ENCODE results near the gene GPC6.

GPC6 gene

GRCh38 chr13:93620181-93620765 is 393.7 kb downstream of the GPC6 start:
- no peaks in the 10 kb centered on the region for H3K36me3 ChIP-seq (ENCODE audit: low read length)
- no peaks in the 10 kb centered on the region for H3K79me2 ChIP-seq (ENCODE audit: insufficient read depth, low read length)
- no peak overlapping the region for H3K4me2 ChIP-seq (ENCODE audit: low read depth, low read length, poor library complexity, severe bottlenecking)
- no peak overlapping the region for H3K27ac ChIP-seq (ENCODE audit: low read depth, low read length)
- no peak overlapping the region for H3K9ac ChIP-seq (ENCODE audit: low read length)
- no peaks in the 10 kb centered on the region for H3F3A ChIP-seq (ENCODE audit: insufficient read depth)
- H2AFZ ChIP-seq (ENCODE audit: low read depth, low read length, severe bottlenecking), result no peak overlapping the region
- no peaks in the 10 kb centered on the region for H3K27me3 ChIP-seq (ENCODE audit: low read length)
- H3K9me3 ChIP-seq (ENCODE audit: insufficient read depth, low read length), result no peaks in the 10 kb centered on the region
- TF ChIP-seq EZH2phosphoT487 (conservative IDR thresholded peaks at IDR 0.05; ENCODE audit: low read length) (no peak), CTCF (IDR thresholded peaks at IDR 0.05; ENCODE audit: insufficient read depth, low read length, poor library complexity, severe bottlenecking) (no peak)
- H3K9me2 ChIP-seq (replicated peaks; ENCODE audit: insufficient read depth, low read length), result no peaks in the 10 kb centered on the region
- H3K4me3 ChIP-seq (ENCODE audit: insufficient read depth, low read length, poor library complexity, severe bottlenecking), result no peak overlapping the region
- no peaks in the 10 kb centered on the region for H4K20me1 ChIP-seq (ENCODE audit: low read depth, low read length)

DNA sequence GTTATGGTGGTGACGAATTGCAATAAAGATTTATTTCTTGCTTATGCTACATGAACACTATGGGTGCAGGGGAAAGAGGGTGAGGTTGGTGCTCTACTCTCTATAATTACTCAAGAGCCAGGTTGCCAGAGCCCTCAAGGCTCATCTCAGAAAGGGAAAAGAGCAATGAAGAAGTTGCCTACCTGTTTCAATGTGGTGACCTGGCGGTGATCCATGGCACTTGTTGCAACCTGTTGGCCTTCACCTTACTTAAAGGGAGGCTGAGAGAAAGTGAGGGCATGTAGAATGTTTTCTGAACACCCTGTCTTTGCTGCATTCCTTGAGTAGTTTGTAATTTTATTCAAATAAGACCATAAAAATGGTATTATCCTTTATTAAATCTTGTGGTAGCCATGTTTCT is 394.4 kb downstream of the GPC6 start:
- Histone ChIP-seq H3K79me2 (ENCODE audit: insufficient read depth, low read length) (no peaks in the 10 kb centered on the region), H4K20me1 (ENCODE audit: low read depth, low read length) (no peaks in the 10 kb centered on the region), H3K9me2 (replicated peaks; ENCODE audit: insufficient read depth, low read length) (no peaks in the 10 kb centered on the region), H2AFZ (ENCODE audit: low read depth, low read length, severe bottlenecking) (no peak overlapping the region), H3K4me2 (ENCODE audit: low read depth, low read length, poor library complexity, severe bottlenecking) (no peak overlapping the region), H3K27ac (ENCODE audit: low read depth, low read length) (no peak overlapping the region), H3K36me3 (ENCODE audit: low read length) (no peaks in the 10 kb centered on the region), H3K9ac (ENCODE audit: low read length) (no peak overlapping the region), H3K27me3 (ENCODE audit: low read length) (no peaks in the 10 kb centered on the region), H3F3A (ENCODE audit: insufficient read depth) (no peaks in the 10 kb centered on the region), H3K4me3 (ENCODE audit: insufficient read depth, low read length, poor library complexity, severe bottlenecking) (no peak overlapping the region), H3K9me3 (ENCODE audit: insufficient read depth, low read length) (no peaks in the 10 kb centered on the region)
- no peak for TF ChIP-seq EZH2phosphoT487 (conservative IDR thresholded peaks at IDR 0.05; ENCODE audit: low read length)
- no peak for TF ChIP-seq CTCF (IDR thresholded peaks at IDR 0.05; ENCODE audit: insufficient read depth, low read length, poor library complexity, severe bottlenecking)

GRCh38 chr13:93621966-93622365 is 395.4 kb downstream of the GPC6 start:
- no peaks in the 10 kb centered on the region for H3K36me3 ChIP-seq (ENCODE audit: low read length)
- no peaks in the 10 kb centered on the region for H4K20me1 ChIP-seq (ENCODE audit: low read depth, low read length)
- H3K79me2 ChIP-seq (ENCODE audit: insufficient read depth, low read length), result no peaks in the 10 kb centered on the region
- H3K9me2 ChIP-seq (replicated peaks; ENCODE audit: insufficient read depth, low read length), result no peaks in the 10 kb centered on the region
- H3K9me3 ChIP-seq (ENCODE audit: insufficient read depth, low read length), result no peaks in the 10 kb centered on the region
- H3K9ac ChIP-seq (ENCODE audit: low read length), result no peak overlapping the region
- H3K27ac ChIP-seq (ENCODE audit: low read depth, low read length), result no peak overlapping the region
- H3K27me3 ChIP-seq (ENCODE audit: low read length), result no peaks in the 10 kb centered on the region
- TF ChIP-seq CTCF (IDR thresholded peaks at IDR 0.05; ENCODE audit: insufficient read depth, low read length, poor library complexity, severe bottlenecking) (no peak), EZH2phosphoT487 (conservative IDR thresholded peaks at IDR 0.05; ENCODE audit: low read length) (no peak)
- no peak overlapping the region for H3K4me2 ChIP-seq (ENCODE audit: low read depth, low read length, poor library complexity, severe bottlenecking)
- H3K4me3 ChIP-seq (ENCODE audit: insufficient read depth, low read length, poor library complexity, severe bottlenecking), result no peak overlapping the region
- H3F3A ChIP-seq (ENCODE audit: insufficient read depth), result no peaks in the 10 kb centered on the region
- no peak overlapping the region for H2AFZ ChIP-seq (ENCODE audit: low read depth, low read length, severe bottlenecking)
